Measurements from ENCODE around the gene SLC39A7. TPM values are rescaled to one million over a fixed set of nuclear protein-coding genes. Genes with fewer than 3 reads are reported as not detected.

Gene SLC39A7
- total and polyA plus RNA-seq, 2 donors (not counting 3 experiments of a cell fraction or from before 2014, with no cell fraction given), result 99.8 to 129 TPM

GRCh38 chr6:33190504-33191107 is 10.1 kb upstream of the SLC39A7 start:
- FAIRE-seq (no peak), DNase-seq (ENCODE audit: low read depth, low spot score) (no peak)
- peaks cover 21 to 28% of the 10 kb centered on the region in 2 experiments for H3K27me3 ChIP-seq (ENCODE audit: control insufficient read depth in 2 of 2, insufficient read depth in 2 of 2, low read length in 2 of 2)
- no peak overlapping the region for H3K9ac ChIP-seq (replicated peaks; ENCODE audit: extremely low read depth, insufficient read depth, low read length)
- ChIA-PET CTCF (interaction anchor here (1.2 to 1.7 kb wide), 4 partner anchors 18 to 64 kb away, joined by 3 to 6 read pairs (median 4); partner anchors contain the start of gene RING1), POLR2A (no interaction called here)
- dilution Hi-C loops (cut with MboI; ENCODE audit: extremely low pct_ligation_motif_present, low sequenced_read_pairs), result no loop called here
- no peak overlapping the region for H3K4me3 ChIP-seq (replicated peaks in 1 of 3; ENCODE audit: insufficient read depth in 1 of 3, low read depth in 1 of 3, low read length in 3 of 3)
- H2AFZ ChIP-seq (ENCODE audit: low read depth, low read length), result no peak overlapping the region
- no TSS peak for BruUV-seq (replicated peaks)
- peaks cover 0 to 19% of the 10 kb centered on the region in 2 experiments for H3K36me3 ChIP-seq (ENCODE audit: control insufficient read depth in 2 of 2, extremely low read depth in 1 of 2, insufficient read depth in 2 of 2, low read length in 2 of 2)
- no peak overlapping the region for H3K27ac ChIP-seq (ENCODE audit: insufficient read depth, low read depth, low read length)
- H3K4me1 ChIP-seq (ENCODE audit: control insufficient read depth, extremely low read depth, insufficient read depth, low read length), result peaks cover 6% of the 10 kb centered on the region
- no peak overlapping the region for H3K4me2 ChIP-seq (ENCODE audit: insufficient read depth, low read length)
- H4K20me1 ChIP-seq (replicated peaks; ENCODE audit: control insufficient read depth, extremely low read depth, insufficient read depth, low read length), result no peaks in the 10 kb centered on the region
- no peaks in the 10 kb centered on the region for H3K9me1 ChIP-seq (replicated peaks; ENCODE audit: control insufficient read depth, extremely low read depth, insufficient read depth, low read length)
- TF ChIP-seq, protein P1, sequence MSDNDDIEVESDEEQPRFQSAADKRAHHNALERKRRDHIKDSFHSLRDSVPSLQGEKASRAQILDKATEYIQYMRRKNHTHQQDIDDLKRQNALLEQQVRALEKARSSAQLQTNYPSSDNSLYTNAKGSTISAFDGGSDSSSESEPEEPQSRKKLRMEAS (IDR thresholded peaks at IDR 0.05; ENCODE audit: insufficient read depth, insufficient read length), result no peak
- H3K79me2 ChIP-seq (ENCODE audit: control insufficient read depth, insufficient read depth, low read length), result no peaks in the 10 kb centered on the region
- intact Hi-C loops (cut with micrococcal nuclease), result no loop called here
- no peaks in the 10 kb centered on the region for H3K9me3 ChIP-seq (replicated peaks; ENCODE audit: control insufficient read depth, insufficient read depth, low read length)

DNA sequence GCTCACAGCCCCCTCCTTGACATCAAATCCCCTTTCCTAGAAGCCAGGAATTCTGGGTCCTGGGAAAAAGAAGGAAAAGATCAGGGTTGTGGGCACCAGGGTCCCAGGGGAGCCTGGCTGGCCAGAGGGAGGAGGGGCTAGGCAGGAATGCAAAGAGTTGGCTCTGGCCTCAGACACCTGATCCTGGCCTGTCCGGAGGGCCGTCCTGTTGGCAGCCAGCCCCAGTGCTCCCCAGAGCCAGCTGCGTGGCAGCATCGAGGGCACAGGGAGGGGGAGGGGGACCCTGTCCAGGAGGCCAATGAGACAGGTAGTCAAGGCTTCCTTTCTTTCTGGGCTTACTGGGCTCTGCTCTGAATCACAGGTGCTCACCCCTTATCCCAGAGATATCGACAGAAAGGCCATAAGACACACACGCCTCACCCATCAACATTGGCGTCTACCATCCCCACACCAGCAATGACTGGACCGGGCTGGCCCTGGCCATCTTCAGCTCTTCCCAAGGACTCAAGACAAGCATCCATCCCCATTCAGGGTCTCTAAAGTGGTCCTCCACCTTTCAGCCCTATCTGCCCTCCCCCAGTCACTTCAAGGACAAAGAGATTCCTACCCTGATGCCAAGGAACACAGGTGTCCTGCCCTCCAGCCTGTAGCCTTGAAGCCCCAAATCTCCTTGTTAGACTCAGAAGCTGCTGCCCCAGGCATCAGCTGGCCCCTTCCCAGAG is 9.1 kb upstream of the SLC39A7 start:
- Histone ChIP-seq H3K4me1 (ENCODE audit: control insufficient read depth, extremely low read depth, insufficient read depth, low read length) (peaks cover 6% of the 10 kb centered on the region), H2AFZ (ENCODE audit: low read depth, low read length) (no peak overlapping the region), H3K4me2 (ENCODE audit: insufficient read depth, low read length) (no peak overlapping the region), H3K27ac (ENCODE audit: insufficient read depth, low read depth, low read length) (no peak overlapping the region), H3K4me3 (replicated peaks in 1 of 3; ENCODE audit: insufficient read depth in 1 of 3, low read depth in 1 of 3, low read length in 3 of 3) (no peak overlapping the region), H3K27me3 (ENCODE audit: control insufficient read depth in 2 of 2, insufficient read depth in 2 of 2, low read length in 2 of 2) (peaks cover 21 to 26% of the 10 kb centered on the region in 2 experiments), H3K9me1 (replicated peaks; ENCODE audit: control insufficient read depth, extremely low read depth, insufficient read depth, low read length) (no peaks in the 10 kb centered on the region), H3K36me3 (ENCODE audit: control insufficient read depth in 2 of 2, extremely low read depth in 1 of 2, insufficient read depth in 2 of 2, low read length in 2 of 2) (peaks cover 0 to 26% of the 10 kb centered on the region in 2 experiments), H3K9ac (replicated peaks; ENCODE audit: extremely low read depth, insufficient read depth, low read length) (no peak overlapping the region), H4K20me1 (replicated peaks; ENCODE audit: control insufficient read depth, extremely low read depth, insufficient read depth, low read length) (no peaks in the 10 kb centered on the region), H3K9me3 (replicated peaks; ENCODE audit: control insufficient read depth, insufficient read depth, low read length) (no peaks in the 10 kb centered on the region), H3K79me2 (ENCODE audit: control insufficient read depth, insufficient read depth, low read length) (no peaks in the 10 kb centered on the region)
- FAIRE-seq (no peak), DNase-seq (ENCODE audit: low read depth, low spot score) (no peak)
- intact Hi-C loops (cut with micrococcal nuclease) (no loop called here), dilution Hi-C loops (cut with MboI; ENCODE audit: extremely low pct_ligation_motif_present, low sequenced_read_pairs) (no loop called here)
- TF ChIP-seq CTCF (IDR thresholded peaks at IDR 0.05; ENCODE audit: extremely low read depth in 1 of 2, insufficient read depth in 1 of 2, low read depth in 1 of 2, low read length in 2 of 2) (no peak), POLR2AphosphoS5 (IDR thresholded peaks at IDR 0.05; ENCODE audit: insufficient read depth, low read depth, low read length) (no peak), JUN (IDR thresholded peaks at IDR 0.05; ENCODE audit: borderline replicate concordance, insufficient read depth, insufficient read length, low read depth) (no peak), EZH2 (IDR thresholded peaks at IDR 0.05; ENCODE audit: borderline replicate concordance, low read depth, low read length, severe bottlenecking) (no peak), MYC (IDR thresholded peaks at IDR 0.05; ENCODE audit: low read depth, low read length) (no peak), POLR2A (IDR thresholded peaks at IDR 0.05; ENCODE audit: low read depth, low read length) (no peak), GATA2 (IDR thresholded peaks at IDR 0.05; ENCODE audit: insufficient read depth, insufficient read length, low read depth, low read length) (no peak)
- TF ChIP-seq, protein P1 (IDR thresholded peaks at IDR 0.05; ENCODE audit: insufficient read depth, insufficient read length), result no peak
- POLR2A ChIA-PET, result no interaction called here
- BruUV-seq (replicated peaks), result no TSS peak
- CTCF ChIA-PET, result no interaction called here

Data from endothelial cell of umbilical vein (primary cell).